Astrocyte of the cerebellum (primary cell): ENCODE results near the gene ZNF689.

Experiments
- DNase-seq: peaks from one replicate; pipeline ENCODE4 v3.0.0-alpha.2; 2011; ENCODE audit warnings: low read depth
- H3K4me3 ChIP-seq: 2 replicates; pipeline ENCODE4 v1.5.1; 2011; ENCODE audit warnings: mild to moderate bottlenecking, low read depth, low read length, moderate library complexity
- in situ Hi-C: cut with HindIII; loops from 2 replicates; pipeline ENCODE4 v1.10.0; 2017; ENCODE audit warnings: low sequenced_read_pairs
- TF ChIP-seq, protein P1 (sequence below): IDR thresholded peaks from 2 replicates; pipeline ENCODE4 v1.5.1; 2012; ENCODE audit warnings: low read length, low read depth, moderate library complexity, mild to moderate bottlenecking; ENCODE audit errors: missing control alignments

ZNF689 gene

DNA sequence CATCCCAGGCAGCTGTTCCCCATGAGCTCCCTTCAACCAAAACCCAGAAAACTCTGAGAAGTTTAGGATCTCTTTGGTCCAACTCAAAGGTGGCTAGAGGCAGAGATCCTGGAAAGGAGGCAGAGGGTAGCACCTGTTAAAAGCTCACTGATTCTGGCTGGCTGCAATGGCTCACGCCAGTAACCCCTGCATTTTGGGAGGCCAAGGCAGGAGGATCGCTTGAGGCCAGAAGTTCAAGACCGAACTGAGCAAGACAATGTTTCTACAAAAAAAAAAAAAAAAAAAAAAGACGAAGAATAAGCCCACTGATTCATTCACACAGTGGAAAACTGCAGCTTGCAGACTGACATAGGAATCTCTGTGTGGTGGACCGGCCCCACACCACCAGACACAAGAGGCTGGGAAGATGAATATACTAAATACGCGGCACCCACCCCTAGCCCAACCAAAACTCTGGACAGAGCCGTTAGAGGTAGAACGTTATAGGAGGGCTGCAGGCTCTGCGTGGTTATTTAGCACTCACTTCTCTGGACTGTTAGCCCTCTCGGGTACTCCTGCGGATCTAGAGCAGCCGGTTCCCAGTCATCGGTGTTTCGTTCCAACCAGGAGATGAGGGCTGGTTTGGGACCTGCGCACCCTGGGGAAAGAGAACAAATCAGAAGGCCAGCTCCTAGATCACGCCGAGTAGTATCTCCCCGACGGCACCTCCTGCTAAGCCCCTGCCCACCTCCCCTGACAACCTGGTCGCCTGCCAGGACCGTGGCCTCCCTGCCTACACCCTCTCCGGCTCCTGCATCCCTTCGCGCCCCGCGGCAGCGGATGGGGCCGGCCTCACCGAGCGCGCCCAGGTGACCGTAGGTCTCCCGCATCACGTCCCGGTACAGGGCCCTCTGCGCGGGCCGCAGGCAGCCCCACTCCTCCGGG, 925 bp downstream of the ZNF689 start:
- TF ChIP-seq, protein P1, sequence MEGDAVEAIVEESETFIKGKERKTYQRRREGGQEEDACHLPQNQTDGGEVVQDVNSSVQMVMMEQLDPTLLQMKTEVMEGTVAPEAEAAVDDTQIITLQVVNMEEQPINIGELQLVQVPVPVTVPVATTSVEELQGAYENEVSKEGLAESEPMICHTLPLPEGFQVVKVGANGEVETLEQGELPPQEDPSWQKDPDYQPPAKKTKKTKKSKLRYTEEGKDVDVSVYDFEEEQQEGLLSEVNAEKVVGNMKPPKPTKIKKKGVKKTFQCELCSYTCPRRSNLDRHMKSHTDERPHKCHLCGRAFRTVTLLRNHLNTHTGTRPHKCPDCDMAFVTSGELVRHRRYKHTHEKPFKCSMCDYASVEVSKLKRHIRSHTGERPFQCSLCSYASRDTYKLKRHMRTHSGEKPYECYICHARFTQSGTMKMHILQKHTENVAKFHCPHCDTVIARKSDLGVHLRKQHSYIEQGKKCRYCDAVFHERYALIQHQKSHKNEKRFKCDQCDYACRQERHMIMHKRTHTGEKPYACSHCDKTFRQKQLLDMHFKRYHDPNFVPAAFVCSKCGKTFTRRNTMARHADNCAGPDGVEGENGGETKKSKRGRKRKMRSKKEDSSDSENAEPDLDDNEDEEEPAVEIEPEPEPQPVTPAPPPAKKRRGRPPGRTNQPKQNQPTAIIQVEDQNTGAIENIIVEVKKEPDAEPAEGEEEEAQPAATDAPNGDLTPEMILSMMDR, result no peak
- in situ Hi-C loops, result no loop called here

DNA sequence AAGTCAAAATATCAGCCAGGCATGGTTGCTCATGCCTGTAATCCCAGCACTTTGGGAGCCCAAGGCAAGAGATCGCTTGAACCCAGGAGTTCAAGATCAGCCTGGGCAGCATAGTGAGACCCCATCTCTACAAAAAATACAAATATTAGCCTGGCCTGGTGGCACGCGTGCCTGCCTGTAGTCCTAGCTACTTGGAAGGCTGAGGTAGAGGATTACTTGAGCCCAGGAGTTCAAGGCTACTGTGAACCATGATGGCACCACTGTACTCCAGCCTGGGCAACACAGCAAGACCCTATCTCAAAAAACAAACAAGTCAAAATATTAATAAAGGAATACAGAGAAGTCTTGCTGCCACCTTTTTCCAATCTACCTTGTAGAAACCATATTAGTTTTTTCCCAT, 4.2 kb downstream of the ZNF689 start:
- TF ChIP-seq, protein P1, result no peak
- H3K4me3 ChIP-seq, result no peak overlapping the region
- no peak for DNase-seq
- in situ Hi-C loops, result no loop called here

More for the DNA sequence above, 925 bp downstream of the ZNF689 start:
- peak overlapping the region; percentile 66 for H3K4me3 ChIP-seq
- DNase-seq, result no peak

GRCh38 chr16:30605158-30605557, 5.0 kb downstream of the ZNF689 start:
- DNase-seq, result no peak

DNA sequence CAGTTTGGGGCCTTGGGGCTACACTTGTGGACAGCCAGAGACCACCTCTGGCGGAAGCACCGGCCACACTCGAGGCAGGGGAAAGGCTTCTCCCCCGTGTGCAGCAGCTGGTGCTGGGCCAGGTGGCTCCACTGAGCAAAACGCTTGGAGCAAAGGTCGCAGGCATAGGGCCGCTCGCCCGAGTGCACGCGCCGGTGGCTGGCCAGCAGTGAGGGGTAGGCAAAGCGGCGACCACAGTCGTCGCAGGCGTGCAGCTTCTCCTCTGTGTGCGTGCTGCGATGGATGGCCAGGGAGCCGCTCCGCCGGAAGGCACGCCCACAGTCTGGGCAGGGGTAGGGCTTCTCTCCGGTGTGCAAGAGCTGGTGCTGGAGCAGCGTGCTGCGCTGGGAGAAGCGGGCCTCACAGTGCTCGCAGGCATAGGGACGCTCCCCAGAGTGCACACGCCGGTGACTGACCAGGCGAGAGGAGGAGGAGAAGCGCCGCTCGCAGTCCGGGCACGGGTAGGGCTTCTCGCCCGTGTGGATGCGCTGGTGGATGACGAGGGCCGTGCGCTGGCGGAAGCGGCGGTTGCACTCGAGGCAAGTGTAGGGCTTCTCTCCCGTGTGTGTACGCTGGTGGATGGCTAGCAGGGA, 5.8 kb downstream of the ZNF689 start:
- TF ChIP-seq, protein P1, result no peak

More at GRCh38 chr16:30605158-30605557, 5.0 kb downstream of the ZNF689 start:
- TF ChIP-seq, protein P1, result no peak
- in situ Hi-C loops, result no loop called here
- no peak overlapping the region for H3K4me3 ChIP-seq

DNA sequence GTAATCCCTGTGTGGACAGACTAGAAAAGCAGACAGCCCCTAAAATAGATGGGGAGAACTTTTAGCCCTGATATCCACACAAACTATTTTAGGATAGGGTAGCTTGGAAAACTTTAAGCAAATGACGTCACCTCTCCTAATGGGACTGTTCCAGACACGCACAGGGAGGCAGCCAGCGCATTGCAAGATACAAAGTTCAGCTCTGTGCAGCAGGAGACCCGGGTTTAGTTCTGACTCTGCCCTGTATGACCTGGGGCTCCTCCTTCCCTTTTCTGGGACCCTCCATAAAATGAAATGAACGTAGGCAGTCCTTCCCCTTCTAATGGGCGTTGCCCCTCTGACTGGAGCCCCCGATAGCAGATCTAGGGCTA, 6.3 kb downstream of the ZNF689 start:
- H3K4me3 ChIP-seq, result no peak overlapping the region
- in situ Hi-C loops, result no loop called here
- DNase-seq, result no peak
- TF ChIP-seq, protein P1, result no peak

More for the DNA sequence above, 5.8 kb downstream of the ZNF689 start:
- in situ Hi-C loops, result no loop called here
- no peak for DNase-seq
- H3K4me3 ChIP-seq, result no peak overlapping the region

- in situ Hi-C loops, result no loop called here
- TF ChIP-seq, protein P1, result no peak
- no peak for DNase-seq
- H3K4me3 ChIP-seq, result no peak overlapping the region
These were observed 7.4 kb downstream of the ZNF689 start for GRCh38 chr16:30602616-30603277.
